ENCODE measurements around the gene ANGPT4.

Gene ANGPT4

DNA sequence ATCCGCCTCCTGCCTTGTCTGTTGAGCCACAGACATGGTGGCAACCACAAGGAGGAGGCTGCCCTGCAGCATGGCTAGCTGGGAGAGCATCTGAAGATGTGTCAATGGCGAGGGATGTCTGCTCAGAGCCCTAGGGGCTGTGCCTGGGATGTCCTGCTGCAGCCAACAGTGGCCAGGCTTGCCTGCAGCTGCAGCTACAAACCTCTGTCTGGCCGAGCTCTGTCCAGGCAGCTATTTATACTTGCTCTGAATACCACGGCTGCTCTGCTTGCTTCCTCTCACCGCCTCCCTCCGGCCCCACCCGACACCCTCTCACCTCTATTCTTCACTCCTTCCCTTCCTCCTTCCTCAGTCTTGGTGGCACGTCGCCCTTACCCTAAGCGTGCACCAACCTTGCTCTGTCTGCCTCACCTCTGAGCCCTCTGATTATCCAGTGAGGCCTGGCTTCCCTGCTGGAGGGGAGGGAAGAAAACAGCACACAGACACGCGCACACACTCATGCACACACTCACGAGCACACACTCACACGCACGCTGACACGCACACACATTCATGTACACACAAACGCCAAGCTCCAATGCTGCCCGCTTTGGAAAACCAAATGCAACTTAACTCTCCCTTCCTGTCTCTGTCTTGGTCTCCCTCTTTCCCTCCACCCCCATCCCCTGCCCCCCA is at the start of gene ANGPT4:
Gene ANGPT4, minus strand, starts transcription at position 210 of the 675 bp plus-strand sequence. Its CDS starts 120 bp downstream, at position 90.
- DNase-seq (ENCODE audit: low read depth, low spot score): no peak

GRCh38 chr20:963795-964194 is 47.7 kb upstream of the ANGPT4 start:
- DNase-seq (ENCODE audit: low read depth, low spot score): no peak

DNA sequence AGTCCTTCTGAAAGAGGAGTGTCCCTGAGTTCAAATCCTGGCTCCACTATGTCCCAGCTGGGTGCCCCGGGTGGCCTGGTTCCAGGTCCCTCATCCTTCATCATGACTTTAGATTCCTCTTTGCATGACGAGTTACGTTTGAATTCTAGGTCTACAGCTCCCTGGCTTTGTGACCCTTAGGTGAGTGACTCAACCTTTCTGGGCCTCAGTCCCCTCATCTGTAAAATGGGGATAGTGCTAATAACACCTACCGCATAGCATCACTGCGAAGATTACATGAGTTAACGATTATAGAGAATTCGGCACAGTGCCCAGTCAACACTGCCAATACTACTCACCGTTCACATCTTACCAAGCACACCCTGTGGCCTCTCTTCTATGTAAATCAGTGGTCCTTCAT is 46.5 kb upstream of the ANGPT4 start:
- DNase-seq (ENCODE audit: low read depth, low spot score): no peak

DNA sequence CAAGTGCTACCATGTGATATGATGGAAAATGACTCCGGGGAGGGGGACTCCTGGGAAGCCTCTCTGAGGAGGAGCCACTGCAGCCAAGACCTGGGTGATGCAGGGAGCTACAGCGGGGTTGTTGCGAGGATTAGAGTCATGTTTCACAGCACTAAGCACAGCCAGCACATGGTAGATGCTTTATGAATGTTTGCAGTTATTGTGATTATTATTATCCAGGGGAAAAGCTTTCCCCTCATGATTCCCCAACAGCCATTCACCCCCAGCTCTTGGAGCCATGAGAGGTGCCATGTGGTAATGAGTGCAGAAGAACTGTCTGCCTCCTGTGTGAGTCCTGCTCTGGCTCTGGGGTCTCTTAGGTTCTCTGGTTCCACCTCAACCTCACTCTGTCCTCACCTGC is 46.1 kb upstream of the ANGPT4 start:
- no peak for DNase-seq (ENCODE audit: low read depth, low spot score)

DNA sequence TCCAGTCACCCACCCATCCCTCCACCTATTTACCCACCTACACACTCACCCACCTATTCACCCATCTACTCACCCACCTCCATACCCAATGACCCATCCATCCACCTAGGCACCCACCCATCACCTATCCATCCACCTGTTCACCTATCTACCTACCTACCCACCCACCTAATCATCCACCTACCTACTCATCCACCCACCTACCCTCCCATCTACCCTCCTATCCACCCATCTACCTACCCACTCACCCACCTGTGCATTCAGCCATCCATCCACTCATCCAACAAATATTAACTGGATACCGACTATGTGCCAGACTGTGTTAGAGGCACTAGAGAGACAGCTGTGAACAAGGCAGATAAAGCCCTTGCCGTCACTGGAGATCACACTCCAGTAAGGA is 45.6 kb upstream of the ANGPT4 start:
- DNase-seq (ENCODE audit: low read depth, low spot score): no peak

DNA sequence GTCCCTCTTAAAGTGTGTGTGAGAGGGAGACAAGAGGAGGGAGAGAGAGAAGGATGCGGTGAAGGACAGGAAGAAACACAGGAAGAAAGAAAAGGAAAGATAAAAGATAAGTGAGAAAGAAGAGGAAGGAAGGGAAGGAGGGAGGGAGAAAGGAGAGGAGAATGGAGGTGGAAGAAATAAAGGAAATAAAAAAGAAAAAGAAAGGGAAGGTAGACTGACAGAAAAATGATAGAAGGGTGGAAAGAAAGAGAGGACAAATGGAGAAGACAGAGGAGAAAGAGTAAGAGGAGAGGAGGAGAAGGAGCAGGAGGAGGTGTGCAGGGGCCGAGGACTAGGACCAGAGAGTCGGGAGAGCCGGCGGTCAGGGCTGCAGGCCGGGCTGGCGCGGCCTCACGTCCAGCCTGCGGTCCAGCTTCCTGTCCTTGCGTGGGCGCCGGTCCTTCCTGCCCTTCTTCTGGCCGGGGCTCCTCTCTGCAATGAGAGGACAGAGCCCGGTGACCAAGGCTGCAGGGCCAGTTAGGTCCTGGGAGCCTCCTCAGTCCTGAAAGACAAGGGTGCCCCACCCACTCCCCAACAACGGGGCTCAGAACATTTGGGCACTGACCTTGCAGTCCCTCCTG is 44.0 kb upstream of the ANGPT4 start:
- no peak for DNase-seq (ENCODE audit: low read depth, low spot score)

DNA sequence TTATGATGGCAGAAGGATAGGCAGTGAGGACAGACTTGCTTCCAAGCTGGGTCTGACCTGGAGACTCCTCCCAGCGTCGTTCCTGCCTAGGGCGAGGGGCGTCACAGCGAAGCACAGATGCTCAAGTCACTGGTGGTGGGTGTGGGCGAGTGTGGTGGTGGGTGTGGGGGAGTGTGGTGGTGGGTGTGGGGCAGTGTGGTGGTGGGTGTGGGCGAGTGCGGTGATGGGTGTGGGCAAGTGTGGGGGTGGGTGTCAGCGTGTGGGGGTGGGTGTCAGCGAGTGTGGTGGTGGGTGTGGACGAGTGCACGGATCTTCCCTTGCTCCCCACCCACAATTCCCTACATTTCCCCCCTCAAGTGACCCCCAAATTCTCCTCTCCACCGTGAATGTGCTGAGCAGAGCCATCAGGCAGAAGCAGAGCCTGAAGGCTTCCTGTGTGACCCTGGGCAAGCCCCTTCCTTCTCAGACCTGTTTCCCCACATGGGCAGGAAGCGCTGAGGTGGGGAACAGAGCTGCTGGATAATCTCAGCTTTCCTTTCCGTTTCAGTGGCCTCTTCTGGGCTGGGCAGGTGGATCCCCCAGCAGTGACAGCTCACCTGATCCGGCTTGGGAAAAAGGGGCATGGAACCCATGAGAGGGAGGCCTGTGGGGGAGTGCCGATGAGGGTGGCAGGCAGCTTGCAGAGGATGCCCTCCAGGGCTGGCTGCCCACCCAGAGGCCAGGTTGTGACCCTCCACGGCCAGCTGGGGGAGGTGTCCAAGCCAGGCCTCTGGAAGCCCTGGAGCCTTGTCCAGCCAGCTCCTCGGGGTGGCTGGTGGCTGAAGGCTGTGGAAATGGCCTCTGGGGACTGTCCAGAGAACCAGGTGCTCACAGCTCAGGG is 43.0 kb upstream of the ANGPT4 start:
- DNase-seq (ENCODE audit: low read depth, low spot score): no peak

- DNase-seq (ENCODE audit: low read depth, low spot score): no peak
Observed at GRCh38 chr20:957544-957943, 41.4 kb upstream of the ANGPT4 start.

- DNase-seq (ENCODE audit: low read depth, low spot score): no peak
Observed at GRCh38 chr20:956330-956951, 40.3 kb upstream of the ANGPT4 start.

DNA sequence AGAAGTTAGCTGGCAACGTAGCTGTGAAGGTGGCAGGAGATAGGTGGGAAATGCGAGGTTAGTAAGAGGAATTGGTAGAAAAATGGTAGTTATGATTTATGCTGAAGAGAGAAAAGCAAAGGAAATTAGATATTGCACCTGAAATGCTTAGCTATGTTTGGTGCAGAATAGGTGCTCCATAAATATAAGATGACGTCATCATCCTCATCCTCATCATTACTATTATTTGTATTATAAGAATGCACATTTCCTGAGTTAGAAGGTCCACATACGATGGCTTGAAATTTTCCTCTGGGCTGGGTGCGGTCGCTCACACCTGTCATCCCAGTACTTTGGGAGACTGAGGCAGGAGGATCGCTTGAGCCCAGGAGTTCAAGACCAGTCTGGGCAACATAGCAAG is 39.5 kb upstream of the ANGPT4 start:
- DNase-seq (ENCODE audit: low read depth, low spot score): no peak

- DNase-seq (ENCODE audit: low read depth, low spot score): no peak
Observed at GRCh38 chr20:955111-955510, 39.0 kb upstream of the ANGPT4 start.

- no peak for DNase-seq (ENCODE audit: low read depth, low spot score)
Observed at GRCh38 chr20:953742-954141, 37.6 kb upstream of the ANGPT4 start.

GRCh38 chr20:952196-952795 is 36.2 kb upstream of the ANGPT4 start:
- no peak for DNase-seq (ENCODE audit: low read depth, low spot score)

GRCh38 chr20:951384-952169 is 35.4 kb upstream of the ANGPT4 start:
- DNase-seq (ENCODE audit: low read depth, low spot score): no peak

DNA sequence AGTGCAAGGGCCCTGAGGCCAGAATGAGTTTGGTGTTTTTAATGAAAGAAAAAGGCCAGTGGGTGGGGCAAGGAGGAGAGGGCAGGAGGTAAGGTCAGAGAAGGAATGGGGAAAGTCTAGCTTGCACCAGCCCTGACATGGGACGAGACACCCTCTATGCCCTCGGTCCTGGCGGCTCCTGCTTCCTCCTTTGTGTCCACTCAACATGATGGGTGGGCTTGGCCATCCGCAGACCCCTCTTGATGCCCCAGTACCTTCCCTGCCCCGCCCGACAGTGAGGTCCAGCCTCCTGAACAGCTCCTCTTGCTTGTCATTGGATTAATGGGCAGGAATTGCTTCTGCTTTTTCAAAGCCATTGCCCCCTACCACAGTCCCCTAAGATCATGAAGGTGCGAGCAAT is 33.6 kb upstream of the ANGPT4 start:
- no peak for DNase-seq (ENCODE audit: low read depth, low spot score)

- DNase-seq (ENCODE audit: low read depth, low spot score): no peak
Observed at GRCh38 chr20:946826-947225, 30.7 kb upstream of the ANGPT4 start.

DNA sequence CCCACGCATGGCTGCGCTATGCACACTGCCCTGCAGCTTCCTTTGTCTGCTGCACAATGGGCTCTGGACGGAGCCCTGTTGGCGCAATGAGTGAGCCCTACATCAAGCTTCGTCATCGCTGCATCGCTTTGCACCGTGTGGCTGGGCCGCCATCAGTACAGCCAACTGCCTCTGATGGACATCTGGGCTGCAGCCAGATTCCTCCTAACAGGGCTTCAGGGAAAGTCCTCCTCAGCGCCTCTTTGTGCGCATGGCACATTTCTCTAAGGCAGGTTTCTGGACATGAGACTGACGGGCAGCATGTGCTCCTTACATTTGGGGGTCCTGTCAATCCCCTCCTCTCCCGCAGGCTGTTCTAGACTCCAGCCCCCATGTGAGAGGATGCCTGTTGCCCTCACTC is 29.7 kb upstream of the ANGPT4 start:
- no peak for DNase-seq (ENCODE audit: low read depth, low spot score)

- no peak for DNase-seq (ENCODE audit: low read depth, low spot score)
Observed at GRCh38 chr20:944774-945410, 28.8 kb upstream of the ANGPT4 start.

DNA sequence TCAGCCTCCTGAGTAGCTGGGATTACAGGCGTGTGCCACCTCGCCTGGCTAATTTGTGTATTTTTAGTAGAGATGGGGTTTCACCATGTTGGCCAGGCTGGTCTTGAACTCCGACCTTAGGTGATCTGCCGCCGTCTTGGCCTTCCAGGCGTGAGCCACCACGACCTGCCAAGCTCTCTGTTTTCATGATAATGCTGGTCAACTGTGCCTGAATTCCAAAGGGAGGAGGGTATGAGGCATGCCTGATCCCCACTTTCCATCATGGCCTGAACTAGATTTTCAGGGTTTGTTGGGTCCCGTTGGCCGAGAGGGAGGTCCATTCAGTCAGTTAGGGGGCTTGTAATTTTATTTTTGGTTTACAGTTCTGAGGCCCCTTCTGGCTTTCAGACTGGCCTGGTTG is 28.0 kb upstream of the ANGPT4 start:
- no peak for DNase-seq (ENCODE audit: low read depth, low spot score)

DNA sequence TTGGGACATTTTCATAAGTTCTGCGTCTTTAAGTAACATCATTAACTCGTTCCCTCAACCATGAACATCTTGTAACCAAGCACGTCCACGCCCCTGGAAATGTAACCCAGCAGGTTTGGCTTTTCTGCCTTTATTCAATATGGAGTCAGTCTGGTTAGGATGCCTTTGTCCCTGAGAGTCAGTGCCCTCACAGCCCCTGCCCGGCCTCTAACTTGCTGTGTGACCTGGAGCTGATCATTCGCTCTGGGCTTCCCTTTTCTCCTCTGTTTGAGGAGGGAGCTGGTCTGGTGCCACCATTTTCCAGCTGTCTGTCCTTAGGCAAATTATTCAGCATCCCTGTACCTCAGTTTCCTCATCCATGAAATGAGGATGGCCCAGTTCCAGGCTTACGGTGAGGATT is 26.5 kb upstream of the ANGPT4 start:
- DNase-seq (ENCODE audit: low read depth, low spot score): no peak

- no peak for DNase-seq (ENCODE audit: low read depth, low spot score)
Observed at GRCh38 chr20:940926-941325, 24.8 kb upstream of the ANGPT4 start.

Data from brain pericyte (primary cell).